ENCODE results near the gene MAZ. TPM values are rescaled to one million over a fixed set of nuclear protein-coding genes. Genes with fewer than 3 reads are reported as not detected.
A peak's percentile ranks its signal among the peaks of the same experiment; 100 is the strongest.

MAZ gene
- total and polyA plus RNA-seq, 2 of the 13 experiments (the other 11 are each of a cell fraction or from before 2014, with no cell fraction given): 203 to 277 TPM

DNA sequence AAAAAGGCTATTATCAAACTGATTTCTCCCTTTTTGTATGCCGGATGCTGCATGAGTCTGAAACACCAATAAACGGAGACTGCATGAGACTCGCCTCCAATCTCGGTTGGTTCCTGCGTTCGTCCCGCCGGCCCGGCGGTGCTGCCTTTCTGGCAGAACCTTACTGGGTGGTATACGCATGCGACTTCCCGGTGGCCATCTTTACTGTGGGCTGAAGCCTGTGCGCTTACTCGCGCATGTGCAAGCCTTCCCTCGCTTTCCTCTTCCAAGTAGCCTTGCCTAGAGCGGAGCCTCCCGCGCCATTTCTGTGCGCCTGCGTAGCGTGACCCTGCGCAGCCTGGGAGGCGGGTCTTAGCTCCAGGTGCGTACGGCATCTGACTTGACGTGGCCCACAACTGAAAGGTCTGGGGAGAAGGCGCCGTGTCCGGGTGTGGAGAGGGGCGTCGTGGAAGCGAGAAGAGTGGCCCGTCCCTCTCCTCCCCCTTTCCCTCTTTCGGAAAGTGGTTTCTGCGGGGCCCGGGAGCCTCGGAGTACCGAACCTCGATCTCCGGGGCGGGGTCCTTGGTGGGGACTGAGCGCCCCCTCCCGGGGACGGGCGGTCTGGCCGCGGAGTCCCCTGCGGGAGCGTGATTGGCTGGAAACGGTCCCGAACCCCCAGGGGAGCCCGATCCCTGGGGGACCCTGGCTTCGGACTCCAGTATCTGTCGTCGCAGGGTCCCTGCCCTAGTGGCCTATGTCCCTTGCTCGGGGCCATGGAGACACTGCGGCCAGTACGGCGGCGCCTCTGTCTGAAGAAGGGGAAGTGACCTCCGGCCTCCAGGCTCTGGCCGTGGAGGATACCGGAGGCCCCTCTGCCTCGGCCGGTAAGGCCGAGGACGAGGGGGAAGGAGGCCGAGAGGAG, 9.7 kb downstream of the MAZ start, which contains the start of gene PAGR1 (continued):
- TF ChIP-seq TRIM22 (IDR thresholded peaks at IDR 0.05): no peak
- TF ChIP-seq AKNA (CRISPR knock-in tag; IDR thresholded peaks at IDR 0.05; ENCODE audit: borderline replicate concordance): no peak
- TF ChIP-seq, protein P1, sequence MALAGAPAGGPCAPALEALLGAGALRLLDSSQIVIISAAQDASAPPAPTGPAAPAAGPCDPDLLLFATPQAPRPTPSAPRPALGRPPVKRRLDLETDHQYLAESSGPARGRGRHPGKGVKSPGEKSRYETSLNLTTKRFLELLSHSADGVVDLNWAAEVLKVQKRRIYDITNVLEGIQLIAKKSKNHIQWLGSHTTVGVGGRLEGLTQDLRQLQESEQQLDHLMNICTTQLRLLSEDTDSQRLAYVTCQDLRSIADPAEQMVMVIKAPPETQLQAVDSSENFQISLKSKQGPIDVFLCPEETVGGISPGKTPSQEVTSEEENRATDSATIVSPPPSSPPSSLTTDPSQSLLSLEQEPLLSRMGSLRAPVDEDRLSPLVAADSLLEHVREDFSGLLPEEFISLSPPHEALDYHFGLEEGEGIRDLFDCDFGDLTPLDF (CRISPR knock-in tag; IDR thresholded peaks at IDR 0.05): peak; percentile 96
- TF ChIP-seq LRRFIP1 (CRISPR knock-in tag; conservative IDR thresholded peaks at IDR 0.05): no peak
- TF ChIP-seq HNRNPK (IDR thresholded peaks at IDR 0.05; ENCODE audit: low read depth, low read length, poor library complexity, severe bottlenecking): no peak
- TF ChIP-seq FOSL2 (CRISPR knock-in tag; IDR thresholded peaks at IDR 0.05): peak; percentile 45
- TF ChIP-seq TAF1 (CRISPR knock-in tag; IDR thresholded peaks at IDR 0.05): peak; percentile 87
- TF ChIP-seq SP140L (CRISPR knock-in tag; IDR thresholded peaks at IDR 0.05; ENCODE audit: borderline replicate concordance): no peak
- TF ChIP-seq HIVEP1 (CRISPR knock-in tag; IDR thresholded peaks at IDR 0.05): peak; percentile 90
- TF ChIP-seq MATR3 (CRISPR knock-in tag; IDR thresholded peaks at IDR 0.05): no peak
- peak; percentile 80; the same call in 1 of the 2 replicates for TF ChIP-seq FOXK1 (CRISPR knock-in tag; IDR thresholded peaks at IDR 0.05; ENCODE audit: borderline replicate concordance, low read depth)
- no peak for TF ChIP-seq ZUFSP (CRISPR knock-in tag; IDR thresholded peaks at IDR 0.05; ENCODE audit: borderline replicate concordance)
- peak; percentile 90 for TF ChIP-seq ZNF781 (CRISPR knock-in tag; IDR thresholded peaks at IDR 0.05; ENCODE audit: borderline replicate concordance, not compliant biosample characterization)
- peak; percentile 8; the same call in 1 of the 2 replicates for TF ChIP-seq NFE2 (CRISPR knock-in tag; IDR thresholded peaks at IDR 0.05)

All from HepG2 (cell line).